Measurements from ENCODE around the gene TRIM50.

GRCh38 chr7:73353243-73353642 is 25.4 kb upstream of the TRIM50 start:
- TF ChIP-seq SP4 (CRISPR knock-in tag; IDR thresholded peaks at IDR 0.05): no peak
- no peak for TF ChIP-seq ZGPAT (CRISPR knock-in tag; IDR thresholded peaks at IDR 0.05)
- no peak for TF ChIP-seq ZNF3 (CRISPR knock-in tag; IDR thresholded peaks at IDR 0.05)
- TF ChIP-seq ZNF10 (CRISPR knock-in tag; IDR thresholded peaks at IDR 0.05; ENCODE audit: borderline replicate concordance, low read depth): no peak
- no peak for TF ChIP-seq CTCF (CRISPR knock-in tag; IDR thresholded peaks at IDR 0.05)
- no peak for TF ChIP-seq ZMAT3 (CRISPR knock-in tag; conservative IDR thresholded peaks at IDR 0.05)
- no peak for TF ChIP-seq MLLT10 (CRISPR knock-in tag; IDR thresholded peaks at IDR 0.05)
- TF ChIP-seq ZNF318 (CRISPR knock-in tag; IDR thresholded peaks at IDR 0.05): no peak
- TF ChIP-seq IKZF4 (CRISPR knock-in tag; IDR thresholded peaks at IDR 0.05; ENCODE audit: borderline replicate concordance, low read depth, not compliant biosample characterization): no peak
- TF ChIP-seq AKNA (CRISPR knock-in tag; IDR thresholded peaks at IDR 0.05; ENCODE audit: borderline replicate concordance): no peak
- no peak for TF ChIP-seq ATF3 (CRISPR knock-in tag; IDR thresholded peaks at IDR 0.05)
- no peak for TF ChIP-seq ZNF275 (CRISPR knock-in tag; IDR thresholded peaks at IDR 0.05; ENCODE audit: borderline replicate concordance)
- no peak for TF ChIP-seq FOSL1 (CRISPR knock-in tag; IDR thresholded peaks at IDR 0.05; ENCODE audit: borderline replicate concordance)
- TF ChIP-seq ZNF782 (CRISPR knock-in tag; IDR thresholded peaks at IDR 0.05; ENCODE audit: borderline replicate concordance): no peak
